Measurements from ENCODE around the gene MTX3.

Gene MTX3

GRCh38 chr5:79984363-79984762, 6.7 kb downstream of the MTX3 start:
- in situ Hi-C loops (cut with MboI; ENCODE audit: low sequenced_read_pairs) = no loop called here

- in situ Hi-C loops (cut with MboI; ENCODE audit: low sequenced_read_pairs) = no loop called here
Measured at GRCh38 chr5:79983618-79984017, 7.4 kb downstream of the MTX3 start.

- in situ Hi-C loops (cut with MboI; ENCODE audit: low sequenced_read_pairs) = no loop called here
Measured at GRCh38 chr5:79982136-79982535, 8.9 kb downstream of the MTX3 start.

- in situ Hi-C loops (cut with MboI; ENCODE audit: low sequenced_read_pairs) = no loop called here
Measured at GRCh38 chr5:79976759-79977515, 14.1 kb downstream of the MTX3 start.

GRCh38 chr5:79975422-79975821, 15.6 kb downstream of the MTX3 start:
- in situ Hi-C loops (cut with MboI; ENCODE audit: low sequenced_read_pairs) = no loop called here

- in situ Hi-C loops (cut with MboI; ENCODE audit: low sequenced_read_pairs) = no loop called here
Measured at GRCh38 chr5:79974886-79975285, 16.2 kb downstream of the MTX3 start.

GRCh38 chr5:79973996-79974395, 17.1 kb downstream of the MTX3 start:
- in situ Hi-C loops (cut with MboI; ENCODE audit: low sequenced_read_pairs) = no loop called here

- in situ Hi-C loops (cut with MboI; ENCODE audit: low sequenced_read_pairs) = no loop called here
Measured at GRCh38 chr5:79973511-79973910, 17.6 kb downstream of the MTX3 start.

- in situ Hi-C loops (cut with MboI; ENCODE audit: low sequenced_read_pairs) = no loop called here
Measured at GRCh38 chr5:79971156-79971555, 19.9 kb downstream of the MTX3 start.

- in situ Hi-C loops (cut with MboI; ENCODE audit: low sequenced_read_pairs) = no loop called here
Measured at GRCh38 chr5:79966448-79966847, 24.6 kb downstream of the MTX3 start.

GRCh38 chr5:79964136-79964535, 26.9 kb downstream of the MTX3 start:
- in situ Hi-C loops (cut with MboI; ENCODE audit: low sequenced_read_pairs) = no loop called here

GRCh38 chr5:79963261-79964061, 27.6 kb downstream of the MTX3 start:
- in situ Hi-C loops (cut with MboI; ENCODE audit: low sequenced_read_pairs) = no loop called here

GRCh38 chr5:79962575-79963222, 28.4 kb downstream of the MTX3 start:
- in situ Hi-C loops (cut with MboI; ENCODE audit: low sequenced_read_pairs) = no loop called here

GRCh38 chr5:79961716-79962574, 29.1 kb downstream of the MTX3 start:
- in situ Hi-C loops (cut with MboI; ENCODE audit: low sequenced_read_pairs) = no loop called here

- in situ Hi-C loops (cut with MboI; ENCODE audit: low sequenced_read_pairs) = no loop called here
Measured at GRCh38 chr5:79959407-79959806, 31.7 kb downstream of the MTX3 start.

GRCh38 chr5:79955941-79956670, 35.0 kb downstream of the MTX3 start:
- in situ Hi-C loops (cut with MboI; ENCODE audit: low sequenced_read_pairs) = no loop called here

GRCh38 chr5:79955356-79955895, 35.6 kb downstream of the MTX3 start:
- in situ Hi-C loops (cut with MboI; ENCODE audit: low sequenced_read_pairs) = no loop called here

GRCh38 chr5:79954620-79955019, 36.4 kb downstream of the MTX3 start:
- in situ Hi-C loops (cut with MboI; ENCODE audit: low sequenced_read_pairs) = no loop called here

- in situ Hi-C loops (cut with MboI; ENCODE audit: low sequenced_read_pairs) = no loop called here
Measured at GRCh38 chr5:79947567-79947966, 43.5 kb downstream of the MTX3 start.

- in situ Hi-C loops (cut with MboI; ENCODE audit: low sequenced_read_pairs) = no loop called here
Measured at GRCh38 chr5:79938468-79938867, 52.6 kb downstream of the MTX3 start.

Data from hTERT RPE-1 (cell line).